KMS-11 (cell line): ENCODE data around the gene BRPF1.

ENCODE experiments used
- H2AFZ ChIP-seq: fragments of 200-600 bp; sonication (generic); 2 replicates; pipeline ENCODE4 v1.6.1; 2016; ENCODE audit warnings: antibody characterized with exemption, mixed run types, low read depth
- H3K27ac ChIP-seq: fragments of 200-600 bp; sonication (generic); 2 replicates; pipeline ENCODE4 v1.6.1; 2016; ENCODE audit warnings: mild to moderate bottlenecking, mixed run types
- H3K27me3 ChIP-seq: fragments of 200-600 bp; sonication (generic); 2 replicates; pipeline ENCODE4 v1.6.1; 2017; ENCODE audit warnings: mild to moderate bottlenecking, low read depth, mixed run types, moderate library complexity; ENCODE audit not compliant: insufficient read depth
- H3K36me3 ChIP-seq: fragments of 200-600 bp; sonication (generic); 2 replicates; pipeline ENCODE4 v1.6.1; 2017; ENCODE audit warnings: mild to moderate bottlenecking, mixed run types; ENCODE audit not compliant: insufficient read depth
- H3K4me1 ChIP-seq: fragments of 200-600 bp; sonication (generic); 2 replicates; pipeline ENCODE4 v1.6.1; 2016; ENCODE audit warnings: mild to moderate bottlenecking, low read depth, mixed run types; ENCODE audit not compliant: poor library complexity, severe bottlenecking
- H3K4me2 ChIP-seq: fragments of 200-600 bp; sonication (generic); 2 replicates; pipeline ENCODE4 v1.7.0; 2016; ENCODE audit warnings: mild to moderate bottlenecking, mixed run types
- H3K4me3 ChIP-seq: fragments of 200-600 bp; sonication (generic); IDR thresholded peaks from 2 replicates; pipeline ENCODE4 v1.6.1; 2017; ENCODE audit warnings: low read depth, low read length, mixed read lengths; ENCODE audit not compliant: insufficient read depth
- H3K79me2 ChIP-seq: fragments of 200-600 bp; sonication (generic); 2 replicates; pipeline ENCODE4 v1.6.1; 2016; ENCODE audit warnings: low read depth, mixed run types; ENCODE audit not compliant: insufficient read depth
- H3K9ac ChIP-seq: fragments of 200-600 bp; sonication (generic); 2 replicates; pipeline ENCODE4 v1.6.1; 2016; ENCODE audit warnings: mild to moderate bottlenecking, mixed run types
- H4K20me1 ChIP-seq: fragments of 200-600 bp; sonication (generic); 2 replicates; pipeline ENCODE4 v1.6.1; 2016; ENCODE audit warnings: mild to moderate bottlenecking, mixed run types; ENCODE audit not compliant: insufficient read depth
- CTCF ChIP-seq: fragments of 200-600 bp; sonication (generic); conservative IDR thresholded peaks from 2 replicates; pipeline ENCODE4 v1.6.1; 2017; ENCODE audit warnings: low read depth, mild to moderate bottlenecking, antibody characterized with exemption, low read length, moderate library complexity, mixed read lengths

BRPF1 gene

GRCh38 chr3:9710174-9710739 lies 21.3 kb upstream of the BRPF1 start:
- Histone ChIP-seq H3K4me2 (no peak overlapping the region), H3K79me2 (no peaks in the 10 kb centered on the region), H4K20me1 (no peaks in the 10 kb centered on the region), H2AFZ (no peak overlapping the region), H3K27me3 (no peaks in the 10 kb centered on the region), H3K27ac (no peak overlapping the region), H3K9ac (no peak overlapping the region), H3K4me1 (no peaks in the 10 kb centered on the region), H3K36me3 (no peaks in the 10 kb centered on the region), H3K4me3 (no peak overlapping the region)
- no peak for TF ChIP-seq CTCF

- no peak for TF ChIP-seq CTCF
- Histone ChIP-seq H4K20me1 (no peaks in the 10 kb centered on the region), H3K9ac (no peak overlapping the region), H3K4me3 (no peak overlapping the region), H2AFZ (no peak overlapping the region), H3K27me3 (no peaks in the 10 kb centered on the region), H3K4me2 (no peak overlapping the region), H3K4me1 (no peaks in the 10 kb centered on the region), H3K27ac (no peak overlapping the region), H3K36me3 (no peaks in the 10 kb centered on the region), H3K79me2 (no peaks in the 10 kb centered on the region)
Measured at GRCh38 chr3:9712415-9712814, 19.1 kb upstream of the BRPF1 start.

GRCh38 chr3:9713142-9713541 lies 18.4 kb upstream of the BRPF1 start:
- Histone ChIP-seq H3K27ac (no peak overlapping the region), H3K36me3 (no peaks in the 10 kb centered on the region), H3K9ac (no peak overlapping the region), H4K20me1 (no peaks in the 10 kb centered on the region), H3K79me2 (no peaks in the 10 kb centered on the region), H3K4me3 (no peak overlapping the region), H3K27me3 (no peaks in the 10 kb centered on the region), H2AFZ (no peak overlapping the region), H3K4me2 (no peak overlapping the region), H3K4me1 (no peaks in the 10 kb centered on the region)
- TF ChIP-seq CTCF, result no peak

GRCh38 chr3:9715136-9715535 lies 16.4 kb upstream of the BRPF1 start:
- Histone ChIP-seq H3K79me2 (no peaks in the 10 kb centered on the region), H3K4me1 (no peaks in the 10 kb centered on the region), H3K9ac (no peak overlapping the region), H3K27ac (no peak overlapping the region), H2AFZ (no peak overlapping the region), H3K4me3 (no peak overlapping the region), H3K4me2 (no peak overlapping the region), H4K20me1 (no peaks in the 10 kb centered on the region), H3K36me3 (no peaks in the 10 kb centered on the region), H3K27me3 (no peaks in the 10 kb centered on the region)
- TF ChIP-seq CTCF, result no peak
